Measurements from ENCODE around the gene KRTAP5-8. TPM values are rescaled to one million over a fixed set of nuclear protein-coding genes. Genes with fewer than 3 reads are reported as not detected.

Gene KRTAP5-8
- total RNA-seq, 1 experiment from 2014 or later, result not detected

DNA sequence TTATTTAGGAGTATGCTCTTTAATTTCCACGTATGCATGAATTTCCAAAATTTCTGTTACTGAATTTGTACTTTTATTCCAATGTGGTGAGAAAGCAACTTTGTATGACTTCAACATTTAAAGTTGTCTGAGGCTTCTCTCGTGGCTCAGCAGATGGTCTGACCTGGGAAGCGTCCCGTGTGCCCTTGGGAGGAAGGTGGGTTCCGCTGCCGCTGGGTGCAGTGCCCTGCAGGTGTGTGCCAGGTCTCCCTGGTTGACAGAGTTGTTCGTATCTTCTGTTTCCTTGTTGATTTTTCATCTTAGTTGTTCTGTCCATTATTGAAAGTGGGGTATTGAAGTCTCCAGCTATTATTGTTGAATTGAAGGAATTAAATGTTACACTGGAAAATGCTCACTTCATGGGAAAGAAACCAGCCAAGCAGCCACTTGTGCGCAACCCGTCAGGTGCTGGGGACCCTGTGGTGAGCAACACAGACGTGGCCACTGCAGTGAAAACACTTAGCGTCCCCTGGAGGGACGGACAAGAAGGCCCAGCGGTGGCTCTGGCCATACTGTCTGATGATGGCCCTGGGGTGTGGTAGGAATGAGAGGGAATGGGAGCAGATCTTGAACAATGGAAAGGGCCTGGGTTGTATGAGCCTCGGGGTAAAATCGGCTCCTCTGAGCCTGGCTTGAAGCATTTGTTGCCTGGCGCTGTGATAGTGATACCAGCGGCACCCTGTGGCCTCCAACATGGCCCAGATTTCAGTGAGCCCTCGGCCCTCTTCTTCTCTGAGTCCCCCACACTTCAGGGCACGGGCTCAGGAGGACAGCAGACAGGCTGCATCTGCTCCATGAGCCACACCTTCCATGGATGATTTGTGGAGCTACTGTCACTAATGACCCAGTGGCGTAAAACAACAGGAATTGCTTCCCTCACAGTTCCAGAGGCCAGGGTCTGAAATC lies 42.3 kb upstream of the KRTAP5-8 start:
- peaks cover 15% of the 10 kb centered on the region; the same call in 1 of the 2 replicates for H3K36me3 ChIP-seq (ENCODE audit: insufficient read depth, low read length)

DNA sequence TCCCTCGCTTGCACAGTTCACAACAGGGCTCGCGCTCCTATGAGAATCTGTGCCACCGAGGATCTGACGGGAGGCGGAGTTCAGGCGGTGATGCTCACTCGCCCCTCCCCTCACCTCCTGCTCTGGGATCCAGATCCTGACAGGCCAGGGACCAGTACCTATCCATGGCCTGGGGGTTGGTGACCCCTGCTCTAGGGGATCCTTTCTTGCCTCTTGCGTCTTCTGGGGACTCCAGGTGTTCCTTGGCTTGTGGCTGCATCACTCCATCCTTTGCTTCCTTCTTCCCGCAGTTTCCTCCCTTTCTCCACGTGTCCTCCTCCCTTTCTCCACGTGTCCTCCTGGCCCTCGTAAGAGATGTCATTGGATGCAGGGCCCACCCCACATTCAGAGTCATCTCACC lies 41.4 kb upstream of the KRTAP5-8 start:
- no peaks in the 10 kb centered on the region for H3K79me2 ChIP-seq (ENCODE audit: low read length)
- no peak for DNase-seq
- H2AFZ ChIP-seq (ENCODE audit: low read length), result no peak overlapping the region
- H3K9me3 ChIP-seq (ENCODE audit: low read length), result no peaks in the 10 kb centered on the region
- H3K4me3 ChIP-seq (ENCODE audit: low read length), result no peak overlapping the region
- no peaks in the 10 kb centered on the region for H3K9me2 ChIP-seq (replicated peaks; ENCODE audit: insufficient read depth, low read length)
- no peak overlapping the region for H3K9ac ChIP-seq (ENCODE audit: low read length)
- H3K4me2 ChIP-seq (ENCODE audit: low read depth, low read length, poor library complexity, severe bottlenecking), result no peak overlapping the region
- no peaks in the 10 kb centered on the region for H3K27me3 ChIP-seq (ENCODE audit: low read length)
- peaks cover 15% of the 10 kb centered on the region; the same call in 1 of the 2 replicates for H3K36me3 ChIP-seq (ENCODE audit: insufficient read depth, low read length)
- H3K27ac ChIP-seq (ENCODE audit: low read length), result no peak overlapping the region
- no peaks in the 10 kb centered on the region for H4K20me1 ChIP-seq (ENCODE audit: insufficient read depth, low read depth, low read length)
- no peaks in the 10 kb centered on the region for H3K4me1 ChIP-seq (ENCODE audit: low read length)

More for the DNA sequence above, 42.3 kb upstream of the KRTAP5-8 start:
- no peaks in the 10 kb centered on the region for H3K9me3 ChIP-seq (ENCODE audit: low read length)
- H3K27me3 ChIP-seq (ENCODE audit: low read length), result no peaks in the 10 kb centered on the region
- H3K4me2 ChIP-seq (ENCODE audit: low read depth, low read length, poor library complexity, severe bottlenecking), result no peak overlapping the region
- H3K9me2 ChIP-seq (replicated peaks; ENCODE audit: insufficient read depth, low read length), result no peaks in the 10 kb centered on the region
- no peaks in the 10 kb centered on the region for H3K4me1 ChIP-seq (ENCODE audit: low read length)
- H4K20me1 ChIP-seq (ENCODE audit: insufficient read depth, low read depth, low read length), result no peaks in the 10 kb centered on the region
- DNase-seq, result no peak
- no peak overlapping the region for H3K9ac ChIP-seq (ENCODE audit: low read length)
- no peaks in the 10 kb centered on the region for H3K79me2 ChIP-seq (ENCODE audit: low read length)
- no peak overlapping the region for H3K27ac ChIP-seq (ENCODE audit: low read length)
- no peak overlapping the region for H2AFZ ChIP-seq (ENCODE audit: low read length)
- H3K4me3 ChIP-seq (ENCODE audit: low read length), result no peak overlapping the region

DNA sequence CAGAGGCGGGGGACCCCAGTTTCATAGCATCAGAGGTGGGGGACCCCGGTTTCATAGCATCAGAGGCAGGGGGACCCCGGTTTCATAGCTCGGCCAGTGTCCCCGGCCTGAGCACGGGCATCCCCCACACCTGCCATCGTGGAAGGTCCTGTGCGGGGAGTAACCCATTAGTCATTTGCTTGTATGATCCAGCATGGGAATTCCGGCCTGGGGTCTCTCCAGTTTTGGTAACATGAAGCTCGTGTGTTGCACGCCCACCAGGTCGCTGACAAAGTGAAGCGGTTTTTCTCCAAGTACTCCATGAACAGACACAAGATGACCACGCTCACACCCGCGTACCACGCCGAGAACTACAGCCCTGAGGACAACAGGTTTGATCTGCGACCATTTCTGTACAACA lies 39.7 kb upstream of the KRTAP5-8 start:
- no peaks in the 10 kb centered on the region for H4K20me1 ChIP-seq (ENCODE audit: insufficient read depth, low read depth, low read length)
- no peak overlapping the region for H3K27ac ChIP-seq (ENCODE audit: low read length)
- no peaks in the 10 kb centered on the region for H3K9me2 ChIP-seq (replicated peaks; ENCODE audit: insufficient read depth, low read length)
- H3K4me1 ChIP-seq (ENCODE audit: low read length), result no peaks in the 10 kb centered on the region
- H2AFZ ChIP-seq (ENCODE audit: low read length), result no peak overlapping the region
- H3K4me2 ChIP-seq (ENCODE audit: low read depth, low read length, poor library complexity, severe bottlenecking), result no peak overlapping the region
- H3K79me2 ChIP-seq (ENCODE audit: low read length), result no peaks in the 10 kb centered on the region
- peaks cover 14% of the 10 kb centered on the region; the same call in 1 of the 2 replicates for H3K36me3 ChIP-seq (ENCODE audit: insufficient read depth, low read length)
- no peaks in the 10 kb centered on the region for H3K9me3 ChIP-seq (ENCODE audit: low read length)
- H3K27me3 ChIP-seq (ENCODE audit: low read length), result no peaks in the 10 kb centered on the region
- no peak for DNase-seq
- H3K4me3 ChIP-seq (ENCODE audit: low read length), result no peak overlapping the region
- no peak overlapping the region for H3K9ac ChIP-seq (ENCODE audit: low read length)

GRCh38 chr11:71499125-71499524 lies 38.7 kb upstream of the KRTAP5-8 start:
- Histone ChIP-seq H3K36me3 (ENCODE audit: insufficient read depth, low read length) (peaks cover 12% of the 10 kb centered on the region; the same call in 1 of the 2 replicates), H3K27ac (ENCODE audit: low read length) (no peak overlapping the region), H3K79me2 (ENCODE audit: low read length) (no peaks in the 10 kb centered on the region), H3K4me1 (ENCODE audit: low read length) (no peaks in the 10 kb centered on the region), H3K9me2 (replicated peaks; ENCODE audit: insufficient read depth, low read length) (no peaks in the 10 kb centered on the region), H3K9me3 (ENCODE audit: low read length) (no peaks in the 10 kb centered on the region), H3K27me3 (ENCODE audit: low read length) (no peaks in the 10 kb centered on the region), H3K4me3 (ENCODE audit: low read length) (no peak overlapping the region), H3K9ac (ENCODE audit: low read length) (no peak overlapping the region), H3K4me2 (ENCODE audit: low read depth, low read length, poor library complexity, severe bottlenecking) (no peak overlapping the region), H2AFZ (ENCODE audit: low read length) (no peak overlapping the region), H4K20me1 (ENCODE audit: insufficient read depth, low read depth, low read length) (no peaks in the 10 kb centered on the region)
- DNase-seq, result no peak

- H3K79me2 ChIP-seq (ENCODE audit: low read length), result no peaks in the 10 kb centered on the region
- no peak overlapping the region for H2AFZ ChIP-seq (ENCODE audit: low read length)
- H3K9me2 ChIP-seq (replicated peaks; ENCODE audit: insufficient read depth, low read length), result no peaks in the 10 kb centered on the region
- DNase-seq, result no peak
- peaks cover 12% of the 10 kb centered on the region; the same call in 1 of the 2 replicates for H3K36me3 ChIP-seq (ENCODE audit: insufficient read depth, low read length)
- no peak overlapping the region for H3K9ac ChIP-seq (ENCODE audit: low read length)
- H4K20me1 ChIP-seq (ENCODE audit: insufficient read depth, low read depth, low read length), result no peaks in the 10 kb centered on the region
- no peak overlapping the region for H3K4me2 ChIP-seq (ENCODE audit: low read depth, low read length, poor library complexity, severe bottlenecking)
- no peaks in the 10 kb centered on the region for H3K4me1 ChIP-seq (ENCODE audit: low read length)
- no peak overlapping the region for H3K4me3 ChIP-seq (ENCODE audit: low read length)
- H3K27me3 ChIP-seq (ENCODE audit: low read length), result no peaks in the 10 kb centered on the region
- H3K27ac ChIP-seq (ENCODE audit: low read length), result no peak overlapping the region
- H3K9me3 ChIP-seq (ENCODE audit: low read length), result no peaks in the 10 kb centered on the region
Measured at GRCh38 chr11:71499546-71499945, 38.3 kb upstream of the KRTAP5-8 start.

DNA sequence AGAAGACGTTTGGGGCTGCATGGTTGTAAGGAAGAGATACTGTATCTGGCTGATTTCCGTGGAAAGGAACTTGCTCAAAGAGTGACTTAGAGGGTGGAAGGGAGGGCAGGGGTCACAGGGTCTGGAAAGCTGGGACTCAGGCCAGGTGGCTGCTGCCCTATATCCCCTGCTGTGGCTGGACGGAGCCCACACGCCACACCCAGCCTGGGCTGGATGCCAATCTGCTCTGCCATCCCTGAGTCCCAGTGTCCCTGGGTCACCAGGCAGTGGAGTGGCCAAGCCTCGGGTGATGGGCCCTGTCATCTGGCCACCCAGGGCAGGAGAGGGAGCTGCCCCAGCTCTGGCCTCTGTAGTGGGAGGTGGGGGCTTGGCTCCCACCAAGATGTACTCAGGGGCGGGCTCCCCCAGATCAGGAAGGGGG lies 37.2 kb upstream of the KRTAP5-8 start:
- Histone ChIP-seq H3K4me3 (ENCODE audit: low read length) (no peak overlapping the region), H4K20me1 (ENCODE audit: insufficient read depth, low read depth, low read length) (no peaks in the 10 kb centered on the region), H3K9me2 (replicated peaks; ENCODE audit: insufficient read depth, low read length) (no peaks in the 10 kb centered on the region), H3K4me1 (ENCODE audit: low read length) (no peaks in the 10 kb centered on the region), H3K27me3 (ENCODE audit: low read length) (no peaks in the 10 kb centered on the region), H2AFZ (ENCODE audit: low read length) (no peak overlapping the region), H3K79me2 (ENCODE audit: low read length) (no peaks in the 10 kb centered on the region), H3K9me3 (ENCODE audit: low read length) (no peaks in the 10 kb centered on the region), H3K36me3 (ENCODE audit: insufficient read depth, low read length) (peaks cover 12% of the 10 kb centered on the region; the same call in 1 of the 2 replicates), H3K27ac (ENCODE audit: low read length) (no peak overlapping the region), H3K4me2 (ENCODE audit: low read depth, low read length, poor library complexity, severe bottlenecking) (no peak overlapping the region), H3K9ac (ENCODE audit: low read length) (no peak overlapping the region)
- DNase-seq, result no peak

GRCh38 chr11:71501071-71501985 lies 36.5 kb upstream of the KRTAP5-8 start:
- Histone ChIP-seq H3K27me3 (ENCODE audit: low read length) (no peaks in the 10 kb centered on the region), H3K36me3 (ENCODE audit: insufficient read depth, low read length) (peaks cover 12% of the 10 kb centered on the region; the same call in 1 of the 2 replicates), H3K9me2 (replicated peaks; ENCODE audit: insufficient read depth, low read length) (no peaks in the 10 kb centered on the region), H3K27ac (ENCODE audit: low read length) (no peak overlapping the region), H3K9me3 (ENCODE audit: low read length) (no peaks in the 10 kb centered on the region), H2AFZ (ENCODE audit: low read length) (no peak overlapping the region), H3K9ac (ENCODE audit: low read length) (no peak overlapping the region), H4K20me1 (ENCODE audit: insufficient read depth, low read depth, low read length) (no peaks in the 10 kb centered on the region), H3K79me2 (ENCODE audit: low read length) (no peaks in the 10 kb centered on the region), H3K4me3 (ENCODE audit: low read length) (no peak overlapping the region), H3K4me2 (ENCODE audit: low read depth, low read length, poor library complexity, severe bottlenecking) (no peak overlapping the region), H3K4me1 (ENCODE audit: low read length) (no peaks in the 10 kb centered on the region)
- no peak for DNase-seq

- Histone ChIP-seq H4K20me1 (ENCODE audit: insufficient read depth, low read depth, low read length) (no peaks in the 10 kb centered on the region), H3K4me2 (ENCODE audit: low read depth, low read length, poor library complexity, severe bottlenecking) (no peak overlapping the region), H3K27ac (ENCODE audit: low read length) (no peak overlapping the region), H3K36me3 (ENCODE audit: insufficient read depth, low read length) (peaks cover 12% of the 10 kb centered on the region; the same call in 1 of the 2 replicates), H3K79me2 (ENCODE audit: low read length) (no peaks in the 10 kb centered on the region), H3K9ac (ENCODE audit: low read length) (no peak overlapping the region), H2AFZ (ENCODE audit: low read length) (no peak overlapping the region), H3K9me3 (ENCODE audit: low read length) (no peaks in the 10 kb centered on the region), H3K4me3 (ENCODE audit: low read length) (no peak overlapping the region), H3K27me3 (ENCODE audit: low read length) (no peaks in the 10 kb centered on the region), H3K9me2 (replicated peaks; ENCODE audit: insufficient read depth, low read length) (no peaks in the 10 kb centered on the region), H3K4me1 (ENCODE audit: low read length) (no peaks in the 10 kb centered on the region)
- DNase-seq, result no peak
Measured at GRCh38 chr11:71502026-71502425, 35.8 kb upstream of the KRTAP5-8 start.
